PC-9 (cell line): ENCODE measurements around the gene BOLA2. TPM values are rescaled to one million over a fixed set of nuclear protein-coding genes. Genes with fewer than 3 reads are reported as not detected.
"Not testable (repeated sequence)": the region's sequence is repeated elsewhere in the genome, so short reads cannot be mapped to it uniquely, and the experiment has no call there.

Experiments used
- Bru-seq: library from RNA; stranded (reverse); fragments of 400-500 nt; gene quantifications from one replicate; lab custom pipeline; 2021; lab: Mats Ljungman, UMichigan
- BruChase-seq, 2 experiments: library from RNA; stranded (reverse); fragments of 400-500 nt; gene quantifications; one replicate each; lab custom pipeline; 2021; lab: Mats Ljungman, UMichigan
- BruUV-seq: library from RNA; stranded (reverse); fragments of 400-500 nt; replicated peaks from 2 replicates; lab custom pipeline; 2021; lab: Mats Ljungman, UMichigan
- CTCF ChIA-PET: fragments of 300-600 bp; sonication (Branson Sonifier 250); formaldehyde crosslinking; loops from one replicate; lab custom pipeline; 2022; ENCODE audit warnings: antibody characterized with exemption; lab: Charles Lee
- POLR2A ChIA-PET: fragments of 300-600 bp; sonication (Branson Sonifier 250); formaldehyde crosslinking; loops from one replicate; lab custom pipeline; 2022; ENCODE audit warnings: antibody characterized with exemption; ENCODE audit not compliant: unreplicated experiment; lab: Charles Lee
- DNase-seq, 2 experiments: peaks; one replicate each; pipeline versions ENCODE4 v3.0.0 to v3.0.0-alpha.2; 2015 to 2022; ENCODE audit warnings: mixed read lengths in 1 of 2
- H2AFZ ChIP-seq: fragments of 200-600 bp; sonication (generic); 2 replicates; pipeline ENCODE4 v1.8.1; 2017; ENCODE audit warnings: antibody characterized with exemption
- H3F3A ChIP-seq: fragments of 200-600 bp; sonication (generic); 2 replicates; pipeline ENCODE4 v1.8.1; 2017; ENCODE audit warnings: antibody characterized with exemption, mild to moderate bottlenecking, low read depth; ENCODE audit not compliant: insufficient read depth
- H3K27ac ChIP-seq: fragments of 200-600 bp; sonication (generic); 2 replicates; pipeline ENCODE4 v1.6.1; 2016; ENCODE audit warnings: mixed run types
- H3K27me3 ChIP-seq: fragments of 200-600 bp; sonication (generic); 2 replicates; pipeline ENCODE4 v1.6.1; 2016; ENCODE audit warnings: low read depth, mixed run types; ENCODE audit not compliant: insufficient read depth
- H3K36me3 ChIP-seq: fragments of 200-600 bp; sonication (generic); 2 replicates; pipeline ENCODE4 v1.6.1; 2016; ENCODE audit warnings: low read depth, mixed run types
- H3K4me1 ChIP-seq: fragments of 200-600 bp; sonication (generic); replicated peaks from 2 replicates; pipeline ENCODE4 v1.6.1; 2016; ENCODE audit warnings: mixed run types; ENCODE audit not compliant: insufficient read depth
- H3K4me2 ChIP-seq: fragments of 200-600 bp; sonication (generic); 2 replicates; pipeline ENCODE4 v1.6.1; 2017; ENCODE audit warnings: mixed run types
- H3K4me3 ChIP-seq: fragments of 200-600 bp; sonication (generic); 2 replicates; pipeline ENCODE4 v1.6.1; 2016; ENCODE audit warnings: mixed run types
- H3K79me2 ChIP-seq: fragments of 200-600 bp; sonication (generic); 2 replicates; pipeline ENCODE4 v1.6.1; 2017; ENCODE audit warnings: low read depth, mixed run types
- H3K9me2 ChIP-seq: fragments of 200-600 bp; sonication (generic); 2 replicates; pipeline ENCODE4 v1.8.1; 2017; ENCODE audit warnings: mild to moderate bottlenecking; ENCODE audit not compliant: insufficient read depth
- H3K9me3 ChIP-seq: fragments of 200-600 bp; sonication (generic); 2 replicates; pipeline ENCODE4 v1.8.1; 2016; ENCODE audit warnings: low read depth; ENCODE audit not compliant: insufficient read depth
- H4K20me1 ChIP-seq: fragments of 200-600 bp; sonication (generic); 2 replicates; pipeline ENCODE4 v1.8.1; 2017; ENCODE audit not compliant: insufficient read depth
- intact Hi-C: fragments of 100-400 bp; cut with micrococcal nuclease; formaldehyde crosslinking; loops from one replicate; pipeline ENCODE4 v1.10.0; 2022; ENCODE audit not compliant: unreplicated experiment
- long read RNA-seq: library from polyadenylated mRNA; stranded (forward); transcript quantifications from one replicate; pipeline ENCODE4 v2.0.0, GENCODE V29; 2022
- total RNA-seq: library from RNA; stranded (reverse); gene quantifications from 2 replicates; pipeline ENCODE4 v1.2.3, GENCODE V29; 2021

BOLA2 gene
- 22.6 and 24.8 TPM in 2 replicates for total RNA-seq
- Bru-seq, nascent RNA = not detected
- percentile 24 among the genes with signal in this experiment for BruChase-seq, experiment 1, labeled RNA remaining after a 2-hour chase
- BruChase-seq, experiment 2, labeled RNA remaining after a 6-hour chase = percentile 32 among the genes with signal in this experiment
- long read RNA-seq, transcript BOLA2-201 (3 exons, 1,012 nt) = major isoform, 153 of 155 reads
- long read RNA-seq, partial matches to known transcripts = 1 of 155 reads
- long read RNA-seq, other reads (novel, unspliced or antisense) = 1 of 155 reads

- H3K4me1 ChIP-seq, BruUV-seq, H3F3A ChIP-seq, H2AFZ ChIP-seq, CTCF ChIA-PET, H3K79me2 ChIP-seq, H3K4me2 ChIP-seq, H3K27ac ChIP-seq, H4K20me1 ChIP-seq, H3K27me3 ChIP-seq, intact Hi-C loops, H3K9me2 ChIP-seq, H3K36me3 ChIP-seq, DNase-seq, POLR2A ChIA-PET, H3K4me3 ChIP-seq, H3K9me3 ChIP-seq: not testable (repeated sequence)
These were observed at the start of gene BOLA2, which contains the start of gene SLX1B for GRCh38 chr16:29454269-29454668. Gene BOLA2 (minus strand): TSS chr16:29454351. CDS start chr16:29454253, 98 bp downstream. Gene SLX1B (plus strand): TSS chr16:29454533.

- H3K9me3 ChIP-seq, POLR2A ChIA-PET, H4K20me1 ChIP-seq, H3K27ac ChIP-seq, H3K4me1 ChIP-seq, H3K9me2 ChIP-seq, DNase-seq, intact Hi-C loops, H3K79me2 ChIP-seq, BruUV-seq, H3K4me2 ChIP-seq, CTCF ChIA-PET, H2AFZ ChIP-seq, H3K36me3 ChIP-seq, H3K27me3 ChIP-seq, H3F3A ChIP-seq, H3K4me3 ChIP-seq: not testable (repeated sequence)
These were observed 28.1 kb upstream of the BOLA2 start for GRCh38 chr16:29482276-29482675.

- H3K4me1 ChIP-seq, POLR2A ChIA-PET, H3K9me3 ChIP-seq, H3K79me2 ChIP-seq, H3F3A ChIP-seq, H3K4me3 ChIP-seq, H3K36me3 ChIP-seq, H3K4me2 ChIP-seq, DNase-seq, H3K27me3 ChIP-seq, H2AFZ ChIP-seq, H3K27ac ChIP-seq, BruUV-seq, H4K20me1 ChIP-seq, H3K9me2 ChIP-seq, CTCF ChIA-PET, intact Hi-C loops: not testable (repeated sequence)
These were observed 17.9 kb upstream of the BOLA2 start for GRCh38 chr16:29472065-29472464.

GRCh38 chr16:29469660-29470059 lies 15.5 kb upstream of the BOLA2 start:
- H3F3A ChIP-seq, H3K4me2 ChIP-seq, H3K9me3 ChIP-seq, H3K36me3 ChIP-seq, H4K20me1 ChIP-seq, CTCF ChIA-PET, POLR2A ChIA-PET, intact Hi-C loops, H3K4me1 ChIP-seq, BruUV-seq, H2AFZ ChIP-seq, H3K27me3 ChIP-seq, H3K79me2 ChIP-seq, H3K4me3 ChIP-seq, H3K27ac ChIP-seq, H3K9me2 ChIP-seq: not testable (repeated sequence)
- DNase-seq = peak in 1 of 2 experiments; percentile 100

GRCh38 chr16:29467654-29468366 lies 13.7 kb upstream of the BOLA2 start:
- H3K79me2 ChIP-seq, H3K9me3 ChIP-seq, H3K36me3 ChIP-seq, H3K27me3 ChIP-seq, H3K4me3 ChIP-seq, H3K27ac ChIP-seq, H3K9me2 ChIP-seq, intact Hi-C loops, CTCF ChIA-PET, H3F3A ChIP-seq, H4K20me1 ChIP-seq, H3K4me1 ChIP-seq, BruUV-seq, H3K4me2 ChIP-seq, H2AFZ ChIP-seq: not testable (repeated sequence)
- peak in 1 of 2 experiments; percentile 14 for DNase-seq
- POLR2A ChIA-PET = interaction anchor here (0.5 to 1.0 kb wide), 5 partner anchors 639 to 1057 kb away, joined by 3 to 12 read pairs (median 5); partner anchors contain the start of gene CORO1A

- H3K27ac ChIP-seq, intact Hi-C loops, H3K4me1 ChIP-seq, DNase-seq, H3K36me3 ChIP-seq, H3K79me2 ChIP-seq, CTCF ChIA-PET, H3K27me3 ChIP-seq, H3K9me3 ChIP-seq, POLR2A ChIA-PET, H3K4me3 ChIP-seq, H3K9me2 ChIP-seq, H3K4me2 ChIP-seq, H2AFZ ChIP-seq, H3F3A ChIP-seq, H4K20me1 ChIP-seq: not testable (repeated sequence)
- BruUV-seq = TSS peak; percentile 34
These were observed 12.8 kb upstream of the BOLA2 start for GRCh38 chr16:29466904-29467303.
